ENCODE data around the gene NADSYN1.
"Not testable (repeated sequence)": the region's sequence is repeated elsewhere in the genome, so short reads cannot be mapped to it uniquely, and the experiment has no call there.

NADSYN1 gene

DNA sequence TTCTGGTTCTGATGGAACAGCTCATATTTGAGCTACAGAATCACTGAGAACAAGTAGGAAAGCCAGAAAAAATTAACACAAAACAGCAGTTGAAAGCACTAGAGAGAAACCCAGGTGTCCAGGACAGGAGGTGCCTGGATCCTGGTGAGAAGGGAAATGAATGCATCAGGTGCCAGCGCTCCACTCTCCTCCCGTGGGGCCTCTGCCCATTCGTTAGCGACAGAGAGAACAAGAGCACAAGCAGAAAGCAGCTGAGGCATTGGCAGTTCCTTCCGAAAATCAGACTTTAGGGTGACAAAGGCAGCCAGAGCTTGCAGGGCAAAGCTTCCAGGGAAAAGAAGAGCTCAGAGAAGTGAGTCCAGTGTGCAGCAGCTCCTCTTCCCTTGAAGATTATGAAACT lies 54.1 kb downstream of the NADSYN1 start:
- no peak for FAIRE-seq
- no peak for TF ChIP-seq POLR2A (IDR thresholded peaks at IDR 0.05; ENCODE audit: low read depth, low read length)

DNA sequence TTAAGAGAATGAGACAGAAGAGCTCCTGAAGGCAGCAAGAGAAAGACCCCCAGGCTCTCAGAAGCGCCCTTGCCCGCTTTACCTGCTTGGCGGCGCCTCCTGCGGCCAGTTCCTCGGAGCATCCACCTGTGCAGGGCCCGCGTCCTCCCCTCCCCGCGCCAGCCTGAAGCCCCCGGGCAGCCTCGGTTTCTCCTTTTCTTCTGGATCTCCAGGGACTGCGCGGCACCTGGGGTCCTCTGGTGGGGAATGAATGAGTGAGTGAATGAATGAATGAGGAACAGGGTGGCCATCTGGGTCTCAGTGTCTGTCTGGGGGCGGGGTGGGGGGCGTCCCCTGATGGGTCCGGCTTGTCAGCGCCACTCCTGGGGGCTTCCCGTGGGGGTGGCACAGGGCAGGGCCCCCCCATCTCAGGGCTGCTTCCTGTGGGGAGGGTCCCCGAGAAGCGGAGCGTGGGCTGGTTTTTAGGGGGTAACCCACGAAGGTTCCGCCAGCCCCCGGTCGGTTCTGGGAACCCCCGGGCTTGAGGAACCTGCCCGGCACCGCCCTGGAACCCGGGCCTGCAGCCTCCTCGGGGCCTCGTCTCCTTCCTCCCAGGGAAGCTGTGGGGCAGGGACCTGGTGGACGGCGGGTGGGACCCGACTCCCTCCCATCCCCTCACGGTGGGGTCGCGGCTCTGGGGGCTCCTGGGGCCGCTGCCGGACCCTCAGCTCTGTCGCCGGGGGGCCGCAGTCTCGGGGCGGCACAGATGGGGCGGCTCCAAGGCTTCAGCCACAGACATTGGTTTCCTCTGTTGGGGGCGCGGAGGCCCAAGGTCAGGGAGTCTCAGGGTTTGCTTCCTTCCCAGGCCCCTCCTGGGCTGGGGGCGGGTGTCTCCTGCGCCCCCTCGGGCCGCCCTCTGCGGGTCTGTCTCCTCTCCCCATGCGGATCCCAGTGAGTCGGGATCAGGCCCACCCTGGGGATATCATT lies 65.8 kb downstream of the NADSYN1 start:
- FAIRE-seq (no peak), DNase-seq (ENCODE audit: insufficient read length, low spot score) (no peak)
- no peak for TF ChIP-seq POLR2A (IDR thresholded peaks at IDR 0.05; ENCODE audit: low read depth, low read length)

More for the DNA sequence above, 54.1 kb downstream of the NADSYN1 start:
- DNase-seq (ENCODE audit: insufficient read length, low spot score) = no peak

DNA sequence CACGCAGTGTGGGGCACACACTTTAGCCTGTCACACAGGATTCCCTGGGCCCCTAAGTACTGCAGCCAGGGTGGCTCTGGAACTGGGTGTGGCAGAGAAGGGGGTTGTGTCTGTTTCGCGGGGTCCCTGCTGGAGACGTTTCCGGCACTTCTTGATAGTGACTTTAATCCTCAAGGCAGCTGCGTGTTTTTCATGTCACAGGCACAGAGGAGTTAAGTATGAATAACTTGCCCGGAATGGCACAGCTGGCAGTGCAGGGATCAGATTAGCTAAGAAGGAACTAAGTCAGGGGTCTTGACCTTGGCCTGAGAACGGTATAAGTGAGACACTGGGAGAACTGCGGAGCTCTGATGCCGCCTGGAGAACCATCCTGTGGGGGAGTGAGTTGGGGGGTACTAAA lies 66.5 kb downstream of the NADSYN1 start:
- no peak for DNase-seq (ENCODE audit: insufficient read length, low spot score)
- TF ChIP-seq POLR2A (IDR thresholded peaks at IDR 0.05; ENCODE audit: low read depth, low read length) = no peak
- FAIRE-seq = no peak

DNA sequence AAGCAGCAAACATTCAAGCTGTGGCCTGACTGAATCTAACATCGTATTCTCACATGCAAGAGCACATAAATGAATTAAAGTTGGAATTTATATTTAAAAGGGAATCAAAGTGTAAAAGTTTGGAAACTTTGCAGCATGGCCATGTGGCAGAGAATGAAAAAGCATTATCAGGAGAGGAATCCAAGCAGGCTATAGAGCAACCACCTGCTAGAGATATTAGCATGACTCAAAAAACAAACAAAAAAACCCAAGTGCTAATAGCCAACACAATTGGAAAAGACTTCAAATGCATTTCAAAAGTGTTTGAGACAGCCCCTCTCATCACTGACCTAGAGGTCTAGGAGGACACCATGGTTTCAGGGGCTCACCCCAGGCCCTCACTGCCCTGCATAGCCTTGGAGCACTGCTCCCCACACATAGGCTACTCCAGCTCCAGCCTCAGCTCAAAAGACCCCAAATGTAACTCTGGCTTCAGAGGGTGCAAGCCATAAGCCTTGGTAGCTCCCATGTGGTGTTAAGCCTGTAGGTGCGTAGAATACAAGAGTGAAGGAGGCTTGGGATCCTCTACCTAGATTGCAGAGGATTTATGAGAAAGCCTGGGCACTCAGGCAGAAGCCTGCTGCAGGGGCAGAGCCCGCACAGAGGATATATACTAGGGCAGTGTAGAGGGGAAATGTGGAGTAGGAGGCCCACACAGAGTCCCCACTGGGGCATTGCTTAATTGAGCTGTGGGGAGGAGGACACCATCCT lies 72.4 kb downstream of the NADSYN1 start:
- DNase-seq (ENCODE audit: insufficient read length, low spot score) (no peak), FAIRE-seq (no peak)
- no peak for TF ChIP-seq POLR2A (IDR thresholded peaks at IDR 0.05; ENCODE audit: low read depth, low read length)

DNA sequence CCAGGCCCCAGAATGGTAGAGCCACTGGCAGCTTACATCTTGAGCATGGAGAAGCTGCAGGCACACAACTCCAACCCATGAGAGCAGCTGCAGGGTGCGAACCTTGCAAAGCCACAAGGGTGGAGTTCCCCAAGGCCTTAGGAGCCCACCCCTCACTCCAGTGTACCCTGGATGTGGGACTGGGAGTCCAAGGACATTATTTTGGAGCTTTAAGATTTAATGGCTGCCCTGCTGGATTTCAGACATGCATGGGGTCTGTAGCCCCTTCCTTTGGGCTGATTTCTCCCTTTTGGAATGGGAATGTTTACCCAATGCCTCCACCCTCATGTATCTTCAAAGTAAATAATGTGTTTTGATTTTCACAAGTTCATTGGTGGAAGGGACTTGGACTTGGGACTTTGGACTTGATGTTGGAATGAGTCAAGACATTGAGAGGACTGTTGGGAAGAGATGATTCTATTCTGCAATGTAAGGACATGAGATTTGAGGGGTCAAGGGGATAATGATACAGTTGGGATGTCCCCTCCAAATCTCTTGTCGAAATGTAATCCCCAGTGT lies 73.0 kb downstream of the NADSYN1 start:
- DNase-seq (ENCODE audit: insufficient read length, low spot score) (no peak), FAIRE-seq (no peak)
- TF ChIP-seq POLR2A (IDR thresholded peaks at IDR 0.05; ENCODE audit: low read depth, low read length) = no peak

DNA sequence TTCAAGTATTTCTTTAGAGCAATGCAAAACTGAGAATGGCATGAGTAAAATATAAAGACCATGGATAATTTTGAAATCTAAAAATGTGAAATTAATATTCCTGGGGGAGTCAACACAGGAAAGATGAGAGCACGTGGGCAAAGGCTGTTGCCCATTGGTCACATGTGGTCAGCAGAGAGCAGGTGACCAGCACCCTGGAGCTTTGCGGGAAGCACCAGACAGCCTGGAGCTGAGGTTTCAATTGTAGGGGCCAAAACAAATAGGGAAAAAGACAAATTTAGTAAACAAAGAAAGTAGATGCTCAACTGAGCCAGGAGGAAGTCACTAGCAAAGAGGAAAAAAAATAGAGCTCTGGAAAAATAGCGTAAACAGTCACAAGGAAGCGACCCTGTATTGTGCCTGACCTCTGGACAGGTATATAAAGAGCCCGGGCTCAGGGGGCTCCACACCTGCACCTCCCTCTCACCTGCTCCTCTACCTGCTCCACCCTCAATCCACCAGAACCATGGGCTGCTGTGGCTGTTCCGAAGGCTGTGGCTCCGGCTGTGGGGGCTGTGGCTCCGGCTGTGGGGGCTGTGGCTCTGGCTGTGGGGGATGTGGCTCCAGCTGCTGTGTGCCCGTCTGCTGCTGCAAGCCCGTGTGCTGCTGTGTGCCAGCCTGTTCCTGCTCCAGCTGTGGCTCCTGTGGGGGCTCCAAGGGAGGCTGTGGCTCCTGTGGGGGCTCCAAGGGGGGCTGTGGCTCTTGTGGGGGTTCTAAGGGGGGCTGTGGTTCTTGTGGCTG lies 74.0 kb downstream of the NADSYN1 start, which contains the start of gene KRTAP5-7:
KRTAP5-7 (plus strand) TSS at position 472 of the 780 bp plus-strand sequence; CDS start at position 506, 34 bp downstream.
- FAIRE-seq; DNase-seq (ENCODE audit: insufficient read length, low spot score): not testable (repeated sequence)

DNA sequence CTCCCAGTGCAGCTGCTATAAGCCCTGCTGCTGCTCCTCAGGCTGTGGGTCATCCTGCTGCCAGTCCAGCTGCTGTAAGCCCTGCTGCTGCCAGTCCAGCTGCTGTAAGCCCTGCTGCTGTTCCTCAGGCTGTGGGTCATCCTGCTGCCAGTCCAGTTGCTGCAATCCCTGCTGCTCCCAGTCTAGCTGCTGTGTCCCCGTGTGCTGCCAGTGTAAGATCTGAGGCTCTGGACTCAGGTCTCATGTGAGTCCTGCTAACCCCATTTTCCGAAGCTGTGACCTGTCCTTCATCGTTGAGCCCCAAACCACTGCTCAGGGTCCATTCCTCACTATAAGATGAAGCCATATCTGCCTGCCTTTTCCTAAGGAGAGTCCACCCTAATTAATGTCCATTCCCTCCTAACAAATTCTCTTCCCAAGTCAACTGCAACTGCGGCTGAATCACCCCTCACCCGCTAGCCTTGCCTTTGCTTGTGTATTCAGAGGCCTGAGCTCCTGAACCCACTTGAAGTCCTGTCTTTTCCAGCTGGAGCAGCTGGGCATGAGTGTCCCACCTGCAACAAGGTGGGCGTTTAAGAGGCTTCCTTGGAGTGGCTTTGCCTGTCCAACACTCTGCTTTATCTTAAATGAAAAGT lies 74.7 kb downstream of the NADSYN1 start:
- FAIRE-seq (no peak), DNase-seq (ENCODE audit: insufficient read length, low spot score) (no peak)
- TF ChIP-seq POLR2A (IDR thresholded peaks at IDR 0.05; ENCODE audit: low read depth, low read length) = no peak

DNA sequence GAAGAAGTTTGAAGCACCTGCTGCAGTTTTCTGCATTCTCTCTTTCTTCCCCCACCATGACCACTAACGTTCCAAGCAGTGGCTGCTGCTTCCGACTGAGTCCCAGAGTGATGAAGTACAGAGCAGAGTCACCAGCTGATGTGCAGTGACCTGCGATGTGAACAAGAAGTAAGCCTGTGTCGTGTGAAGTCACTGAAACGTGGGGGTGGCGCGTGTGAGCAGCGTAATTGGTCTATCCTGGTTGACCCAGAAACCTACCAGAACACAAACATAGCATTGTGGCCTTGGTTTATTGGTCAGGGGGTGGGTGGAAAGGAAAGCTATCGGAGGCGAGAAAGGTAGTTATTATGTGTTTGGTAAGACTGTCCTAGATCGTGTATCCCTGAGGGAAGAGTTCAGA lies 77.6 kb downstream of the NADSYN1 start:
- DNase-seq (ENCODE audit: insufficient read length, low spot score) (no peak), FAIRE-seq (no peak)
- TF ChIP-seq POLR2A (IDR thresholded peaks at IDR 0.05; ENCODE audit: low read depth, low read length) = no peak

DNA sequence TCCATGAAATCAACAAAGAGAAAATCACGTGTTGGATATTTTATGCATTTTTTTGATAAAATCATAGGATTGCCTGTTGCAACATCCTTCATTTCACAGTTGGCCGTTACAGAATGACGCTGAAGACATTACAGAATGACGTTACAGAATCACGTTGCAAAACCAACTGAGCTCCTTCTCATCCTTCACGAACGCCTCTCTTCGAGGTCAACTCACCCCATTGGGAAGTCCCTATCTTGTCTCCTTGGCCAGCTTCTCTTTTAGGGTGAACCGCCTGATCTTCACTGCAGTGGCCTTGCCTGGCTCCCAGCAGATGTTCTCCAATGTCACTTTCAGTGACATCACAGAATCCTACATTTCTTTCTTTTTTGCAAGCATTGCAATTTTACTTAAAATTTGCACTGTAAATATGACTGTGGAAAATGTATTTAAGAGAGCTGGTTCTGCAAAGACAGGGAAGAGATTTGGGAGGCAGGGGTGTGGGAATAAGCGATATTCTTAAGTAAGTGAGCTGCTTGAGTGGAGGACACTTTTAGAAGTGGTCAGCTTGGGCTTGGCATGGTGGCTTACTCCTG lies 79.1 kb downstream of the NADSYN1 start:
- DNase-seq (ENCODE audit: insufficient read length, low spot score) = no peak
- no peak for TF ChIP-seq POLR2A (IDR thresholded peaks at IDR 0.05; ENCODE audit: low read depth, low read length)
- FAIRE-seq = no peak

DNA sequence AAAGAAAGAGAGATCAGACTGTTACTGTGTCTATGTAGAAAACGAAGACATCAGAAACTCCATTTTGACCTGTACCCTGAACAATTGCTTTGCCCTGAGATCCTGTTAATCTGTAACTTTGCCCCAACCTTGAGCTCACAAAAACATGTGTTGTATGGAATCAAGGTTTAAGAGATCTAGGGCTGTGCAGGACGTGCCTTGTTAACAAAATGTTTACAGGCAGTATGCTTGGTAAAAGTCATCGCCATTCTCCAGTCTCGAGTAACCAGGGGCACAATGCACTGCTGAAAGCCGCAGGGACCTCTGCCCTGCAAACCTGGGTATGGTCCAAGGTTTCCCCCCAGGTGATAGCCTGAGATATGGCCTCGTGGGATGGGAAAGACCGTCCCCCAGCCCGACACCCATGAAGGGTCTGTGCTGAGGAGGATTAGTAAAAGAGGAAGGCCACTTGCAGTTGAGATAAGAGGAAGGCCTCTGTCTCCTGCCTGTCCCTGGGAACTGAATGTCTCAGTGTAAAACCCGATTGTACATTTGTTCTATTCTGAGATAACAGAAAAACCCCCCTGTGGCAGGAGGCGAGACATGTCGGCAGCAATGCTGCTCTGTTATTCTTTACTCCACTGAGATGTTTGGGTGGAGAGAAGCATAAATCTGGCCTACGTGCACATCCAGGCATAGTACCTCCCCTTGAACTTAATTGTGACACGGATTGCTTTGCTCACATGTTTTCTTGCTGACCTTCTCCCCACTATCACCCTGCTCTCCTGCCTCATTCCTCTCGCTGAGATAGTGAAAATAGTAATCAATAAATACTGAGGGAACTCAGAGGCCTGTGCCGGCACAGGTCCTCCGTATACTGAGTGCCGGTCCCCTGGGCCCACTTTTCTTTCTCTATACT lies 82.0 kb downstream of the NADSYN1 start:
- not testable (repeated sequence) for FAIRE-seq; DNase-seq (ENCODE audit: insufficient read length, low spot score)

DNA sequence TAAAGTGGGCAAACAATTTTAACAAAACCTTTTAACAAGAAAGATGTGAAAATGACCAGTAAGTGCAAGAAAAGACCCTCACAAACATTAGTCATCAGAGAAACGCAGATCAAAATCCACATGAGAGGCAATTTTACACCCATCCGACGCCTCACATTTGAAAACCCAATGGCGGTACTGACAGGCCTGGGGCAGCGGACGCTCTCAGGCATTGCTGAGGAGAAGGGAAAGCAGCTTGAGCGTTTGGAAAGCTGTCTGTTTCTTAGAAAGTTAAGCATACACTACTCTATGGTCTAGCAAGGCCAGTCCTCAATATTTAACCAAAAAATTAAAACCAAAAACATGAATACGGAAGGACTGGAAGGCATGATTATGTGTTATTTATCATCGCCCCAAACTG lies 82.8 kb downstream of the NADSYN1 start:
- no peak for TF ChIP-seq POLR2A (IDR thresholded peaks at IDR 0.05; ENCODE audit: low read depth, low read length)
- DNase-seq (ENCODE audit: insufficient read length, low spot score) (no peak), FAIRE-seq (no peak)

DNA sequence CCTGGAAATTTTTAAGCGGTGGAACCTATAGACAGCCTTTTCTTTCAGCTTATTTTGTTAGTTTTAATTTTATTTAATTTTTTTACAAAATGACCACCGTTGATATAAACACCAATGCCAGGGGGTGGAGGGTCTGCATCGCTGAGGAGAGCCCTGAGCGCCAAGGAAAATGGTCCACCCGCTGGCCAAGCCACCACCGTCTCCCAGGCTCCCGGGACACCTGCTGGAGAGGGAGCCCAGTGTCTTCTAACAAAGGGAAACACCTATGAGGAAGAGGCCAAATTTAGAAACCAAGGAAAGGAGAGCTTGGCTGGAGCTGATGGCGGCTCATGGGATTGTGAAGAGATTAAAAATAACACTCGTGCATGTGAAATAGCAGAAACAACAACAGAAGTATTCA lies 84.5 kb downstream of the NADSYN1 start:
- no peak for FAIRE-seq
- DNase-seq (ENCODE audit: insufficient read length, low spot score) = no peak
- no peak for TF ChIP-seq POLR2A (IDR thresholded peaks at IDR 0.05; ENCODE audit: low read depth, low read length)

DNA sequence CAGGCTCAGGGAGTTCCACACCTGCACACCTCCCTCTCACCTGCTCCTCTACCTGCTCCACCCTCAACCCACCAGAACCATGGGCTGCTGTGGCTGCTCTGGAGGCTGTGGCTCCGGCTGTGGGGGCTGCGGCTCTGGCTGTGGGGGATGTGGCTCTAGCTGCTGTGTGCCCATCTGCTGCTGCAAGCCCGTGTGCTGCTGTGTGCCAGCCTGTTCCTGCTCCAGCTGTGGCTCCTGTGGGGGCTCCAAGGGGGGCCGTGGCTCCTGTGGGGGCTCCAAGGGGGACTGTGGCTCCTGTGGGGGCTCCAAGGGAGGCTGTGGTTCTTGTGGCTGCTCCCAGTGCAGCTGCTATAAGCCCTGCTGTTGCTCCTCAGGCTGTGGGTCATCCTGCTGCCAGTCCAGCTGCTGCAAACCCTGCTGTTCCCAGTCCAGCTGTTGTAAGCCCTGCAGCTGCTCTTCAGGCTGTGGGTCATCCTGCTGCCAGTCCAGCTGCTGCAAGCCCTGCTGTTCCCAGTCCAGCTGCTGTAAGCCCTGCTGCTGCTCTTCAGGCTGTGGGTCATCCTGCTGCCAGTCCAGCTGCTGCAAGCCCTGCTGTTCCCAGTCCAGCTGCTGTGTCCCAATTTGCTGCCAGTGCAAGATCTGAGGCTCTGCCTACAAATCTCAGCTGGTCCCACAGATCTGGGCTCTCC lies 85.1 kb downstream of the NADSYN1 start, which contains the start of gene KRTAP5-8:
KRTAP5-8 (plus strand) TSS at position 49 of the 689 bp plus-strand sequence; CDS start at position 80, 31 bp downstream.
- DNase-seq (ENCODE audit: insufficient read length, low spot score); FAIRE-seq: not testable (repeated sequence)

Measured in H54 (cell line).